ENCODE measurements around the gene BACH2.

The BACH2 gene

GRCh38 chr6:89970609-89971337 lies 325.9 kb downstream of the BACH2 start:
- in situ Hi-C loops (cut with HindIII; ENCODE audit: low sequenced_read_pairs) = no loop called here
- peak; percentile 76 for DNase-seq (ENCODE audit: low read depth, low spot score)
- peak; percentile 72 for TF ChIP-seq CTCF (IDR thresholded peaks at IDR 0.05; ENCODE audit: low read depth, low read length)
- no peak overlapping the region for H3K4me3 ChIP-seq (ENCODE audit: low read depth, low read length)

- H3K4me3 ChIP-seq (ENCODE audit: low read depth, low read length) = no peak overlapping the region
- in situ Hi-C loops (cut with HindIII; ENCODE audit: low sequenced_read_pairs) = no loop called here
- DNase-seq (ENCODE audit: low read depth, low spot score) = no peak
- no peak for TF ChIP-seq CTCF (IDR thresholded peaks at IDR 0.05; ENCODE audit: low read depth, low read length)
Observed at GRCh38 chr6:89970072-89970471, 326.6 kb downstream of the BACH2 start.

GRCh38 chr6:89966913-89967312 lies 329.7 kb downstream of the BACH2 start:
- in situ Hi-C loops (cut with HindIII; ENCODE audit: low sequenced_read_pairs) = no loop called here
- no peak for DNase-seq (ENCODE audit: low read depth, low spot score)
- no peak for TF ChIP-seq CTCF (IDR thresholded peaks at IDR 0.05; ENCODE audit: low read depth, low read length)
- H3K4me3 ChIP-seq (ENCODE audit: low read depth, low read length) = no peak overlapping the region

- no peak for TF ChIP-seq CTCF (IDR thresholded peaks at IDR 0.05; ENCODE audit: low read depth, low read length)
- no peak for DNase-seq (ENCODE audit: low read depth, low spot score)
- in situ Hi-C loops (cut with HindIII; ENCODE audit: low sequenced_read_pairs) = no loop called here
Observed at GRCh38 chr6:89966228-89966544, 330.5 kb downstream of the BACH2 start.

GRCh38 chr6:89965441-89966227 lies 331.0 kb downstream of the BACH2 start:
- no peak overlapping the region for H3K4me3 ChIP-seq (ENCODE audit: low read depth, low read length)
- in situ Hi-C loops (cut with HindIII; ENCODE audit: low sequenced_read_pairs) = no loop called here
- DNase-seq (ENCODE audit: low read depth, low spot score) = no peak
- no peak for TF ChIP-seq CTCF (IDR thresholded peaks at IDR 0.05; ENCODE audit: low read depth, low read length)

More at GRCh38 chr6:89966228-89966544, 330.5 kb downstream of the BACH2 start:
- no peak overlapping the region for H3K4me3 ChIP-seq (ENCODE audit: low read depth, low read length)

GRCh38 chr6:89963391-89963790 lies 333.3 kb downstream of the BACH2 start:
- no peak overlapping the region for H3K4me3 ChIP-seq (ENCODE audit: low read depth, low read length)
- no peak for TF ChIP-seq CTCF (IDR thresholded peaks at IDR 0.05; ENCODE audit: low read depth, low read length)
- in situ Hi-C loops (cut with HindIII; ENCODE audit: low sequenced_read_pairs) = no loop called here
- DNase-seq (ENCODE audit: low read depth, low spot score) = no peak
